LNCAP (cell line): ENCODE measurements around the gene FGA.

Experiments used
- CTCF ChIP-seq: fragments of 450-650 bp; IDR thresholded peaks from 2 replicates; pipeline ENCODE4 v1.5.1; 2017; ENCODE audit warnings: mild to moderate bottlenecking

The FGA gene

GRCh38 chr4:154614306-154614705, 23.8 kb upstream of the FGA start:
- TF ChIP-seq CTCF: no peak

DNA sequence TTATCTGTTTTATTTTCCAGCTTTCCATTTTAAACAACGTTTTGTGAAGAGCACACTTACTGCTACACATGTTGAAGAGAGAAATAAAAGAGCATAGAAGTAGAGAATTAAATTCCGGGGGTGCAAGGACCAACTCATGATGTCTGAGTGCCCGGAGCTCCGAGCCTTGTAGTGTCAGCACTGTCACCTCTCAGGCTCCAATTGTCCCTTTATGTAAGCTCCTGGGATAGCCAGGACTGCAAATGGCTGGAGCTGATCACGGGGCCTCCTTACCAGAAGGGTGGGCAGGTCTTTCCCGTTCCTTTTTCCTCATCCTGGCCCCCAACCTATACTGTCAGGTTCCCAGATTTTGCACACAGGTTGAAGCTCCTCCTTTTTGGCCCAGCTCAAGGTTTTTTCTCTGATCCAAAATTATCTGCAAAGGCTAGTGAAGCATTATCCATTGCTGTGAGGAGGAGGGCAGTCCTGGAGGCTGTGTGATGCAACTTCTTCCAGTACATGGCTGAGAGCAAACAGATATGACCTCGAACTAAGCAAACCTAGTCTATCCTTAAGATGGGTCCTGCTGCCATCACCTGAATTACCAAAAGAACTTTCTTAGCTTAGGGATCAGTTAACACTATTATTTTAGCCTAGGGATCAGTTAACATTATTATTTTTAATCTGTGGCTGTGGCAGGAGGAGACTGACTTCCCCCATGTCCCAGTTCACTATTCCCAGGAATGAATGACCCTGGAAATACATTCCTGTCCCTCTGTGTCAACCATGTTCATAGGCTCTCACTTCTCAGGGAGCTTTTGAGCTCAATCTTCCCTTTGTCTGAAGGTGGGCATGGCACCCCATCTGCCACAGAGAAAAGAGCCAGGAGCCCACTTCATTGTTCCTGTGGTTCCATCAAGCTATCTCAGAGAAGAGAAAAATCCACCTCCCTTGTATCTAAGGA, 22.2 kb upstream of the FGA start, which contains the start of gene FGG:
Gene FGG, minus strand, starts transcription at position 185 of the 943 bp plus-strand sequence. Its CDS starts 47 bp downstream, at position 138.
- TF ChIP-seq CTCF: no peak

- no peak for TF ChIP-seq CTCF
Measured at GRCh38 chr4:154611833-154612232, 21.3 kb upstream of the FGA start.

DNA sequence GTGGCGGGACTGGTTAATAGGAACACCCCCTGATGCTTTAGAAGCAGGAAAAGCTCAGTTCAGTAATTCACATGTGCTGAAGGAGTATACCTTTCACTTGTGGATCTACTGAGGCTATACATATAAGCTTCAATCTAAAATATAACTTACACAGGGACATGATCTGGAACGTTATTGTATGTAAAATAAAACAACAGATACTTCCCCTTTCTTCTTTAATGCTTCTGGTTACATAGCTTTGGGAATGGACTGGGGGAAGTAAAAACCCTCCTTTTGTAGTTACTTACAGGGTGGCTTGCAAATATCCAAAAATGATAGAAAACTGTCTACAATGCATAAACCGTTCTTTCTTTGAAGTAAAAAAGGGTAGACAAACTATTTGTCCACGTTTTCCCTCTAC, 20.0 kb upstream of the FGA start:
- TF ChIP-seq CTCF: no peak

- no peak for TF ChIP-seq CTCF
Measured at GRCh38 chr4:154609532-154609931, 19.0 kb upstream of the FGA start.

- no peak for TF ChIP-seq CTCF
Measured at GRCh38 chr4:154608361-154609252, 18.1 kb upstream of the FGA start.
